CD4-positive, alpha-beta T cell treated with Interleukin-21 for 1 hour (primary cell): ENCODE results near the gene PTK6.

Experiments used
- DNase-seq: peaks from one replicate; pipeline ENCODE4 v3.0.0-alpha.2; 2020

The PTK6 gene

GRCh38 chr20:63568986-63569949 lies 32.1 kb upstream of the PTK6 start:
- DNase-seq: no peak

GRCh38 chr20:63568170-63568981 lies 31.2 kb upstream of the PTK6 start:
- peak; percentile 21 for DNase-seq

GRCh38 chr20:63567386-63568169 lies 30.4 kb upstream of the PTK6 start:
- DNase-seq: peak; percentile 73

- DNase-seq: peak; percentile 40
Observed at GRCh38 chr20:63567136-63567385, 29.9 kb upstream of the PTK6 start.

- no peak for DNase-seq
Observed at GRCh38 chr20:63566395-63567135, 29.4 kb upstream of the PTK6 start.

GRCh38 chr20:63565699-63566335 lies 28.6 kb upstream of the PTK6 start:
- no peak for DNase-seq

- DNase-seq: no peak
Observed at GRCh38 chr20:63565021-63565698, 28.0 kb upstream of the PTK6 start.

- no peak for DNase-seq
Observed at GRCh38 chr20:63564036-63564810, 27.0 kb upstream of the PTK6 start.

GRCh38 chr20:63563225-63563935 lies 26.2 kb upstream of the PTK6 start:
- DNase-seq: no peak

GRCh38 chr20:63562461-63563224 lies 25.5 kb upstream of the PTK6 start:
- DNase-seq: no peak

GRCh38 chr20:63561624-63562396 lies 24.6 kb upstream of the PTK6 start:
- DNase-seq: no peak

- no peak for DNase-seq
Observed at GRCh38 chr20:63560856-63561609, 23.9 kb upstream of the PTK6 start.

- no peak for DNase-seq
Observed at GRCh38 chr20:63560333-63560805, 23.2 kb upstream of the PTK6 start.

GRCh38 chr20:63559485-63560332 lies 22.5 kb upstream of the PTK6 start:
- DNase-seq: peak; percentile 73

GRCh38 chr20:63558804-63559484 lies 21.8 kb upstream of the PTK6 start:
- no peak for DNase-seq

GRCh38 chr20:63557481-63557891 lies 20.3 kb upstream of the PTK6 start:
- no peak for DNase-seq
